Measurements from ENCODE around the gene PRX. TPM values are rescaled to one million over a fixed set of nuclear protein-coding genes. Genes with fewer than 3 reads are reported as not detected.
A peak's percentile ranks its signal among the peaks of the same experiment; 100 is the strongest.

The PRX gene
- total and polyA plus RNA-seq, 7 donors = 1.4 to 3.3 (median 2.1) TPM

GRCh38 chr19:40415768-40416167 lies 2.6 kb upstream of the PRX start:
- 97 to 98% (median 97%) methylated on average over 2 of the region's 2 CpGs for WGBS, 3 donors
- no peaks in the 10 kb centered on the region for H3K36me3 ChIP-seq (ENCODE audit: insufficient read depth in 1 of 2, low read depth in 1 of 2)
- intact Hi-C loops (cut with DNase I) = no loop called here
- H3K4me3 ChIP-seq = no peak overlapping the region
- peaks cover 21% of the 10 kb centered on the region for H3K4me1 ChIP-seq
- TF ChIP-seq CTCF (IDR thresholded peaks at IDR 0.05) = no peak
- peak overlapping the region; percentile 77 for H3K27ac ChIP-seq
- DNase-seq (no peak), ATAC-seq (no peak)
- H3K9me3 ChIP-seq = no peaks in the 10 kb centered on the region
- no peaks in the 10 kb centered on the region for H3K27me3 ChIP-seq (ENCODE audit: insufficient read depth in 3 of 3, low read length in 2 of 3)

- Histone ChIP-seq H3K9me3 (no peaks in the 10 kb centered on the region), H3K36me3 (ENCODE audit: insufficient read depth in 1 of 2, low read depth in 1 of 2) (no peaks in the 10 kb centered on the region), H3K27ac (peak overlapping the region; percentile 36), H3K4me3 (no peak overlapping the region), H3K27me3 (ENCODE audit: insufficient read depth in 3 of 3, low read length in 2 of 3) (no peaks in the 10 kb centered on the region), H3K4me1 (peaks cover 23% of the 10 kb centered on the region)
- no peak for DNase-seq
- 64 to 73% (median 73%) methylated on average over 21 of the region's 21 CpGs for WGBS, 3 donors
- TF ChIP-seq CTCF (IDR thresholded peaks at IDR 0.05) = no peak
- ATAC-seq = no peak
- intact Hi-C loops (cut with DNase I) = loop anchor here in 1 of 2 donors (5.0 kb wide), 1 partner anchor 73 kb away; no protein-coding TSS in a partner anchor
Measured at GRCh38 chr19:40414542-40415535, 1.7 kb upstream of the PRX start.

- WGBS, 3 donors = 77 to 87% (median 77%) methylated on average over 4 of the region's 4 CpGs
- DNase-seq (no peak), ATAC-seq (no peak)
- Histone ChIP-seq H3K4me1 (peaks cover 23% of the 10 kb centered on the region), H3K9me3 (no peaks in the 10 kb centered on the region), H3K27me3 (ENCODE audit: insufficient read depth in 3 of 3, low read length in 2 of 3) (no peaks in the 10 kb centered on the region), H3K36me3 (ENCODE audit: insufficient read depth in 1 of 2, low read depth in 1 of 2) (no peaks in the 10 kb centered on the region), H3K27ac (peak overlapping the region; percentile 92), H3K4me3 (no peak overlapping the region)
- TF ChIP-seq CTCF (IDR thresholded peaks at IDR 0.05) = no peak
- intact Hi-C loops (cut with DNase I) = loop anchor here in 1 of 2 donors (5.0 kb wide), 1 partner anchor 71 kb away; no protein-coding TSS in a partner anchor
Measured at GRCh38 chr19:40412866-40413265, 312 bp downstream of the PRX start.

GRCh38 chr19:40411958-40412499 lies 1.1 kb downstream of the PRX start:
- Histone ChIP-seq H3K9me3 (no peaks in the 10 kb centered on the region), H3K4me3 (peak overlapping the region; percentile 43), H3K27ac (peak overlapping the region; percentile 92), H3K4me1 (peaks cover 23% of the 10 kb centered on the region), H3K27me3 (ENCODE audit: insufficient read depth in 3 of 3, low read length in 2 of 3) (no peaks in the 10 kb centered on the region), H3K36me3 (ENCODE audit: insufficient read depth in 1 of 2, low read depth in 1 of 2) (no peaks in the 10 kb centered on the region)
- ATAC-seq (peak; percentile 61 to 76 (median 68)), DNase-seq (peak in 1 of 2 donors; percentile 83)
- intact Hi-C loops (cut with DNase I) = loop anchor here in 1 of 2 donors (5.0 kb wide), 1 partner anchor 70 kb away; no protein-coding TSS in a partner anchor
- 28 to 33% (median 32%) methylated on average over 8 of the region's 8 CpGs for WGBS, 3 donors
- TF ChIP-seq CTCF (IDR thresholded peaks at IDR 0.05) = no peak
